Measurements from ENCODE around the gene SORD. TPM values are rescaled to one million over a fixed set of nuclear protein-coding genes. Genes with fewer than 3 reads are reported as not detected.
"Not testable (repeated sequence)": the region's sequence is repeated elsewhere in the genome, so short reads cannot be mapped to it uniquely, and the experiment has no call there.

SORD gene
- 16.6 and 23.0 TPM in 2 replicates for total RNA-seq
- 18.0 and 31.8 TPM in 2 replicates for polyA plus RNA-seq
- 31.3 and 32.8 TPM in 2 replicates for polyA plus RNA-seq (2011; cell fraction: cytosol; rRNA removed)
- 47.4 and 54.6 TPM in 2 replicates for polyA plus RNA-seq (2011; cell fraction: nucleus; rRNA removed)
- polyA plus RNA-seq (2012), result 25.7 and 41.5 TPM in 2 replicates
- polyA minus RNA-seq, result 25.4 and 34.6 TPM in 2 replicates
- polyA minus RNA-seq (2011; cell fraction: cytosol; rRNA and poly(A)+ RNA removed), result 92.0 TPM
- polyA minus RNA-seq (2011; cell fraction: nucleus; rRNA and poly(A)+ RNA removed), result 8.0 and 8.7 TPM in 2 replicates
- percentile 54 among the genes with signal in this experiment for Bru-seq, nascent RNA
- BruChase-seq, experiment 1, labeled RNA remaining after a 6-hour chase, result percentile 52 among the genes with signal in this experiment
- percentile 45 among the genes with signal in this experiment for BruChase-seq, experiment 2, labeled RNA remaining after a 2-hour chase
- long read RNA-seq, full-length matches to known transcripts, result 32 of 37 reads
- long read RNA-seq, partial matches to known transcripts, result 1 of 37 reads
- long read RNA-seq, other reads (novel, unspliced or antisense), result 4 of 37 reads

DNA sequence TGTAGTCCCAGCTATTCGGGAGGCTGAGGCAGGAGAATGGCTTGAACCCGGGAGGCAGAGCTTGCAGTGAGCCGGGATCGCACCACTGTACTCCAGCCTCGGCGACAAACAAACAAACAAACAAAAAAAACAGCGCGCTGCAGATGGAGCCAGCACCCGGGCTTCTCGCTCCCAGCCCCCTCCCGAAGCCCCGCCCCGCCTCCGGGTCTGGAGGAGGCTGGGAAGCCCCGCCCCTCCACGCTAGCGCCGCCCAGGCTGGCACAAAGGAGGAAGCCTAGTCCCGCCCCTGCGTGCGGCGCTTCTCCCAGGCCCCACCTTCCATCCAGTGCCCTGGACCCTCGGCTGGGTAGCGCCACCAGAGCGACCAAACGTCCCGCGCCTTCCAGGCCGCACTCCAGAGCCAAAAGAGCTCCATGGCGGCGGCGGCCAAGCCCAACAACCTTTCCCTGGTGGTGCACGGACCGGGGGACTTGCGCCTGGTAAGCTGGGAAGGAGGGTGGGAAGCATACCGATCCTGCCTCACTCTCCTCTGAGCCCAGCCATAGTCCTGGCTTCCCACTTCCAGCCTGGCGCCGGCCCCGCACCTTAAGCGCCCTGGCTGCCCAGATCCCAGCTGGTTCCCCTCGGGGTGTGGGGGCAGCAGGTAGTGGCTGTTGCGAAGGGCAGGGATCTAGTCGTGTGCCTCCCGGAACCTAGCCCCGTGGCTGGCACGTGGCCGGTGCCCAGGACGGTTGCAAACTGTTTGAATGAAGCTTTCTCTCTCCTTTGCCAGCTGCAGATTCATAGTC, at the start of gene SORD:
TSS of gene SORD (plus strand) at position 325 of the 788 bp plus-strand sequence. CDS start at position 414, 89 bp downstream.
- dilution Hi-C loops (cut with MboI; ENCODE audit: extremely low pct_ligation_motif_present, low sequenced_read_pairs), result no loop called here
- POLR2A ChIA-PET, result no interaction called here
- peak; percentile 90 for DNase-seq (ENCODE audit: low read depth, low spot score)

DNA sequence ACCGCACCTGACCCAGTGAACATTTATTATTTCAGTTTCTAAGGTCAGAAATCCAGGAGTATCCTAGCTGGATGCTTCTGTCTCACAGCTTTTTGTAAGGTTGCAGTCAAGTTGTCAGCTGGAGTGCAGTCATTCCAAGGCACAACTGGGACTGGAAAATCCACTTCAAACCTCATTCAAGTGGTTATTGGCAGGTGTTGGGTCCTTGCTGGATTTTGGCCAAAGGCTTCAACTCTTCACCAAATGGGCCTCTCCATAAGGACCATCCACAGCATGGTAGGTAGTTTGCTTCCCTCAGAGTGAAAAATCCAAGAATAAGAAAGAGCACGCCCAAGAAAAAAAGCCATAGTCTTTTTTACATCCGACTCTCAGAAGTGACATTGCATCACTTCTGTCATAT, 46.8 kb upstream of the SORD start:
- dilution Hi-C loops (cut with MboI; ENCODE audit: extremely low pct_ligation_motif_present, low sequenced_read_pairs); H3K4me1 ChIP-seq (ENCODE audit: control insufficient read depth, extremely low read depth, insufficient read depth, low read length); FAIRE-seq; H3K79me2 ChIP-seq (ENCODE audit: control insufficient read depth, insufficient read depth, low read length); H3K9me1 ChIP-seq (replicated peaks; ENCODE audit: control insufficient read depth, extremely low read depth, insufficient read depth, low read length); H3K4me3 ChIP-seq (replicated peaks in 1 of 3; ENCODE audit: insufficient read depth in 1 of 3, low read depth in 1 of 3, low read length in 3 of 3); H4K20me1 ChIP-seq (replicated peaks; ENCODE audit: control insufficient read depth, extremely low read depth, insufficient read depth, low read length); H3K9ac ChIP-seq (replicated peaks; ENCODE audit: extremely low read depth, insufficient read depth, low read length); CTCF ChIA-PET; POLR2A ChIA-PET; H3K27me3 ChIP-seq (ENCODE audit: control insufficient read depth in 2 of 2, insufficient read depth in 2 of 2, low read length in 2 of 2); H3K9me3 ChIP-seq (replicated peaks; ENCODE audit: control insufficient read depth, insufficient read depth, low read length); BruUV-seq (replicated peaks); H3K4me2 ChIP-seq (ENCODE audit: insufficient read depth, low read length); intact Hi-C loops (cut with micrococcal nuclease); H3K36me3 ChIP-seq (ENCODE audit: control insufficient read depth in 2 of 2, extremely low read depth in 1 of 2, insufficient read depth in 2 of 2, low read length in 2 of 2); H3K27ac ChIP-seq (ENCODE audit: insufficient read depth, low read depth, low read length); H2AFZ ChIP-seq (ENCODE audit: low read depth, low read length); DNase-seq (ENCODE audit: low read depth, low spot score): not testable (repeated sequence)

More for the DNA sequence above, at the start of gene SORD:
- Histone ChIP-seq H3K36me3 (ENCODE audit: control insufficient read depth in 2 of 2, extremely low read depth in 1 of 2, insufficient read depth in 2 of 2, low read length in 2 of 2) (no peaks in the 10 kb centered on the region), H3K27ac (ENCODE audit: insufficient read depth, low read depth, low read length) (peak within 1 kb of the TSS; percentile 53), H3K9me3 (replicated peaks; ENCODE audit: control insufficient read depth, insufficient read depth, low read length) (no peaks in the 10 kb centered on the region), H3K4me2 (ENCODE audit: insufficient read depth, low read length) (peak within 1 kb of the TSS; percentile 83), H4K20me1 (replicated peaks; ENCODE audit: control insufficient read depth, extremely low read depth, insufficient read depth, low read length) (no peaks in the 10 kb centered on the region), H3K4me1 (ENCODE audit: control insufficient read depth, extremely low read depth, insufficient read depth, low read length) (peaks cover 25% of the 10 kb centered on the region), H3K9ac (replicated peaks; ENCODE audit: extremely low read depth, insufficient read depth, low read length) (peak within 1 kb of the TSS; percentile 68), H3K27me3 (ENCODE audit: control insufficient read depth in 2 of 2, insufficient read depth in 2 of 2, low read length in 2 of 2) (peaks cover 0 to 2% of the 10 kb centered on the region in 2 experiments), H3K79me2 (ENCODE audit: control insufficient read depth, insufficient read depth, low read length) (peaks cover 4% of the 10 kb centered on the region), H3K9me1 (replicated peaks; ENCODE audit: control insufficient read depth, extremely low read depth, insufficient read depth, low read length) (no peaks in the 10 kb centered on the region), H3K4me3 (replicated peaks in 1 of 3; ENCODE audit: insufficient read depth in 1 of 3, low read depth in 1 of 3, low read length in 3 of 3) (peak within 1 kb of the TSS; percentile 46 to 75 (median 70)), H2AFZ (ENCODE audit: low read depth, low read length) (peak within 1 kb of the TSS; percentile 99)
- BruUV-seq (replicated peaks), result TSS peak; percentile 34
- intact Hi-C loops (cut with micrococcal nuclease), result no loop called here
- peak; percentile 83 for FAIRE-seq
- CTCF ChIA-PET, result interaction anchor here (1.4 to 2.4 kb wide), 2 partner anchors 13 to 95 kb away, joined by 6 to 15 read pairs; no protein-coding TSS in a partner anchor
- TF ChIP-seq GATA2 (IDR thresholded peaks at IDR 0.05; ENCODE audit: insufficient read depth, insufficient read length, low read depth, low read length) (no peak), POLR2AphosphoS5 (IDR thresholded peaks at IDR 0.05; ENCODE audit: insufficient read depth, low read depth, low read length) (peak; percentile 55), MYC (IDR thresholded peaks at IDR 0.05; ENCODE audit: low read depth, low read length) (peak; percentile 24)

DNA sequence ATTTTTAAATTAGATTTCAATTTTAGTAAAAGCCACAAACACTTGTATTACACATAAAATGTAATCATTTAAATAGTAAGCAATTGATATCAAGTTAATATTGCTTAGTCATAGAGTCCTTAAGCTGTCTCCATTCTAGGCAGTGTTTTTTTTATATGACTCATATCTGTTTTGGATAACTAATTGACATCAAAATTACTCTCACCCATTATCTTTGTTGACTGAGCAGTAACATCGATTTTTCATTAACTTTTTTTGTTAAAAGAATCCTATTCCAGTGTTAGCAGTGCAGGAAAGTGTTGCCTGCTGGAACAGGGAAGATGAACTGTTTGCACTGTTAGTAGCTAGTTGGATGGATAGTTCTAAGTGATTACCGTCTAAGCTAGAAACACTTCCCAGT, 45.2 kb upstream of the SORD start:
- H3K27me3 ChIP-seq (ENCODE audit: control insufficient read depth in 2 of 2, insufficient read depth in 2 of 2, low read length in 2 of 2); H3K9ac ChIP-seq (replicated peaks; ENCODE audit: extremely low read depth, insufficient read depth, low read length); H3K79me2 ChIP-seq (ENCODE audit: control insufficient read depth, insufficient read depth, low read length); FAIRE-seq; POLR2A ChIA-PET; intact Hi-C loops (cut with micrococcal nuclease); dilution Hi-C loops (cut with MboI; ENCODE audit: extremely low pct_ligation_motif_present, low sequenced_read_pairs); H3K4me1 ChIP-seq (ENCODE audit: control insufficient read depth, extremely low read depth, insufficient read depth, low read length); H3K4me3 ChIP-seq (replicated peaks in 1 of 3; ENCODE audit: insufficient read depth in 1 of 3, low read depth in 1 of 3, low read length in 3 of 3); H4K20me1 ChIP-seq (replicated peaks; ENCODE audit: control insufficient read depth, extremely low read depth, insufficient read depth, low read length); H3K36me3 ChIP-seq (ENCODE audit: control insufficient read depth in 2 of 2, extremely low read depth in 1 of 2, insufficient read depth in 2 of 2, low read length in 2 of 2); H2AFZ ChIP-seq (ENCODE audit: low read depth, low read length); H3K4me2 ChIP-seq (ENCODE audit: insufficient read depth, low read length); BruUV-seq (replicated peaks); DNase-seq (ENCODE audit: low read depth, low spot score); H3K9me1 ChIP-seq (replicated peaks; ENCODE audit: control insufficient read depth, extremely low read depth, insufficient read depth, low read length); H3K27ac ChIP-seq (ENCODE audit: insufficient read depth, low read depth, low read length); H3K9me3 ChIP-seq (replicated peaks; ENCODE audit: control insufficient read depth, insufficient read depth, low read length): not testable (repeated sequence)
- CTCF ChIA-PET, result interaction anchor here (1.0 to 1.1 kb wide), 2 partner anchors 9 kb away, joined by 3 read pairs; no protein-coding TSS in a partner anchor

All from endothelial cell of umbilical vein (primary cell).